GM10847 (cell line): ENCODE results near the gene CACNB1.

Experiments
- POLR2A ChIP-seq: IDR thresholded peaks from 2 replicates; pipeline ENCODE4 v1.6.1; 2011; ENCODE audit not compliant: insufficient read length; ENCODE audit errors: extremely low read depth

Gene CACNB1

DNA sequence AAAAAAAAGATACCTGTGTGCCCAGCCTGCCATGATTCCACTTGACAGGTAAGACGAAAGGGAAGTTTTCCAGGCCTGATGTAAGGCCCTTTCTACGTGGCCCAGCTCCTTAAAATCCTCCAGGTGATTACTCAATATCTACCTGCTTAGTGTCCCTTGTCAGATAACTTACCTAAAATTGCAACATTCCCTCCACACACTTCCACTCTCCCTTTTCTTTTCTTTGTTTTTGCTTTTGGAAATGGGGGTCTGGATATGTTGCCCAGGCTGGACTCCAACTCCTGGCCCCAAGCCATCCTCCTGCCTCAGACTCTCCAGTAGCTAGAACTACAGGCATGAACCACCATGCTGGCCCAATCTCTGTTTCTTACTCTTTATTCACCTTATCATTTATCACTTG, 38.8 kb downstream of the CACNB1 start:
- TF ChIP-seq POLR2A, result no peak

DNA sequence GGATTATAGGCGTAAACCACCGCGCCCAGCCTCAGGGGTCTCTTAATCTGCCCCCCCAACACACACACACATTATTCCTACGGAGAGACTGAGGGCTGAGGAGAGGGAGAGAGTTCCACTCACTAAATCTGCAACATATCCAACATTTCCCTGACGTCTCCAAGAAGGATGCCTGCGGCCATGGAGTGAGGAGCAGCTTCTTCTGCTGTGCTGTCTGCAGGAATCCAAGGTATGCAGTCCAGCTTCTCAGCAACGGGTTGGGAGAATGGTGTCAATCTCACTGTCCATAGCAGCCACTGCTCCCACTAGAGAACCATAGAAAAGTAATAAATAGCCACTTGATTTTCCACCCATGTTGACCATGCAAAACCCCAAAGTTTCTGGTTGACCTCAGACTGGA, 41.0 kb downstream of the CACNB1 start:
- no peak for TF ChIP-seq POLR2A

DNA sequence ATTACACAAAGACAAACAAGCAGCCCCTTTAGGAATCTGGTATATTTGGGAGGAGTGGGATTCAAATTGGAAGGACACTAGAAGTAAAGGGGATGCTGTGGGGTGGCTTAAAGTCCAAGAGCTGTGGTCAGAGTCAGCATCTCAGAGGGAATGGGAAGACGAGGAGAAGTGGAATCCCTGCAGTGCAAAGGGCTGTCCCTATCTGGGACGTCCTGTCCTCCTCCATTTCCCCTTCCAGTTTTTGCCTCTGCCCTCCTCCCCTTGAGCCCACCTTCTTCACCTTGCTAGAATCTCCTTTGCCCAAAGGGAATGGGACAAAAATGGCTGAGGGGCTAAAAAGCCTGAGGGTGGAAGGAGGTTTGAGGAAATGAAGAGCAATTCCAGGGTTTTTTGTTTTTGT, 41.8 kb downstream of the CACNB1 start:
- TF ChIP-seq POLR2A, result no peak

DNA sequence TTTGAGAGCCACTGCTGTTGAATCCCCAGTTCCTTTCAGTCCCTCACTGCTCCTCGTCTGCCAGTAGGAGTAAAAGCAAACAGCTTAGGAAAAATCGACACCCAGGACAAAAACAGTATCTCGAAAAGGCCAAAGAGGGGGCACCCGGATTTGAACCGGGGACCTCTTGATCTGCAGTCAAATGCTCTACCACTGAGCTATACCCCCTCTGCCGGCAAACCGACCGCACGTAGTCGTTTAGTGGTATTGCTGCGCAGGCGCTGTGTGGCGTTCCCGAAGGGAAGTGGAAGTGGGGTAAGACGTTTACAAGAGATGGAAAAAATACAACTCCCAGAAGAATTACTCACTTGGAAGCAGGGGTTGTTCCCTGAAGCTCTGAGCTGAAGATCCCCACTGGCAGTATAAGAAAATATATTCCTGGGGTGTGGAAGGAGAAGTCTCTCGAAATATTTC, 43.8 kb downstream of the CACNB1 start:
- no peak for TF ChIP-seq POLR2A

DNA sequence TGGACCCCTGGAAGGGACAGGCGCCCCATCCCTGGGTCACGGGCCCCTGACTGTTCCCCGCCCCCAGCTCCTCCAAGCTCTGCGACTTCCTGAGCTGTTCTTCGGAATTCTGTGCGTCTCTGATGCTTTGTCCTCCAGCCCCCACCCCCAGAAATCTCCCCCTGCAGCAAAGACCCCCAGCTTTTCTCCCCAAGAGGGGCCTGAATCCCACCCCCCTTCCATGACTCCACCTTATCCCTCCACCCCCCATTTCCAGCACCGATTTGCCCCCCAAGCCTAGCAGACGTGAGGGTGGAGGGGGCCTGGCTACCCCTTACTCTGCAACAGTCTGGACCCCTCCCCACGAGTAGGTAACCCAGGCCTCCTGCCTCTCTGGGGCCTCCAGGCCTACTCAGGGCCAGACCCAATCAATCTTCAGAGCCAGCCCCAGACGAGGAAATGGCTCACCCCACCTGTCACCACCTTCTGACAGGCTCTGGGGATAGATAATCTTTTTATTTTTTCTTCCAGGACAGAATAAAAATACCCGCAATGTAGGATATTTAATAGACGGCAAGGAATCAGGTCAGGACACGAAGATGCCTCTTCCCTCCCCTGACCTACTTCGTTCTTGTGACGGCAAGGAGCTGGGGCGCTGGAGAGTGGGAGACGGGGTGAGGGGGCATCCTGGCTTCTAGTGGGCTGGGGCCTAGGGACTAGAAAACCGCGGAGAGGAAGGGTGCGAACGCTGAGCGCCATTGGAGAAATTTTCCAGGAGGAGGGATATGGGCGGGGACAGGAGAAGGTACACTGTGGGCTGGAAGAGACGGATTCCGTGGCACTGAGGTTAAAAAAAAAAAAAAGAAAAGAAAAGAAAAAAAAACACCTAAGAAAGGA, 45.3 kb downstream of the CACNB1 start:
- TF ChIP-seq POLR2A, result no peak

DNA sequence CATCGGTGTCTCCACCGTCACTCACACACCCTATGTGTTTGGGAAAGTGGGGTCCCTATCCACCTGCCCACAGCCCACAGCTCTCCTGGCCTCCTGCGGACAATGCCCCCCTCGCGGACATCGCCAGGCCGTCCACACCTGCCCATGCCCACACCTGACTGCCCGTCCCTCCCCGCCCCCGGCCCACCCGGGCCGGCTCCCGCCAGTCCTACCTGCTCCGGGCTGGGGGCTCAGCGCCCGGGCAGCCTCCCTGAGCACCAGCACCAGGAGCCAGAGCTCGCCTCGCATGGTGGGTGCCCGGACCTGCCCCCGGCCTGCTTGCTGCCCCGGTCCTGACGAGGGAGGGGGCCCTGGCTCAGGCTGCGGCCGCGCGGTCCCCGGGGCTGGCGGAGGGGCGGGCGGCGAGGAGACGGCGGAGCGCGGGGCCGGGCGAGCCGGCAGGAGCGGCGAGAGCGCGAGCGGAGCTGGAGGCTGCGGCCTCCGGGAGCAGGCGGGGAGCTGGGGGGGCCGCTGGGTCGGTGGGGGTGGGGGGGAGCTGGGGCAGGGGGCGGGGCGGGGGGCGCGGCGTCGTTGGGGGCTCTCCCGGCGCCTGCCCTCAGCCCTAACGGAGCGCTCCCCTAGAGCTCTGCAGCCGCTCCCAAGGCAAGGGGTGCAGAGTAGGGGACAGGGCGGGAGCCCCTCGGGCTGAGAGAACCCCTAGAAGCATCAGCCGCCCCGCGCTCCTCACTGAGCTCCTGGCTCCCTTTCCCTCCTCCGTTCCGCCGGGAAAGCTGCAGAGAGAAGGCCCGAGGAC, 46.1 kb downstream of the CACNB1 start, which contains the start of gene PLXDC1:
PLXDC1 (minus strand) TSS at position 488 of the 793 bp plus-strand sequence; CDS start at position 288, 200 bp downstream.
- no peak for TF ChIP-seq POLR2A

DNA sequence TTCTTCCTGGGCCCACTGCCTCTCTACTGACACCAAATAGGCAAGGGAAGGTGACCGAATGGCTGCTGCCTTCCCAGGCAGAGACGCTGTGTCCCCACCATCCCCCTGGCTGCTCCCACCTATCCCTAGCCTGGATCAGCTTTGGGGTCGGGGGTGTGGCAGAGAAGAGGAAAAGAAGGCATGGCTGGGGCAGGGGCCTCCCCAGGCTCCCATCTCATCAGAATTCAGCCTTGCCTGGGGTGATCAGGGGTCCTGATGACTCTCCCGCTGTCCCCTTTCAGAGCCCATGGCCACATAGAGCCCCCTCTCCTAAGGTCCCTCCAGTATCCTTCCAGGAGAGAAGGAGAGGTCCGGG, 46.7 kb downstream of the CACNB1 start:
- TF ChIP-seq POLR2A, result no peak

DNA sequence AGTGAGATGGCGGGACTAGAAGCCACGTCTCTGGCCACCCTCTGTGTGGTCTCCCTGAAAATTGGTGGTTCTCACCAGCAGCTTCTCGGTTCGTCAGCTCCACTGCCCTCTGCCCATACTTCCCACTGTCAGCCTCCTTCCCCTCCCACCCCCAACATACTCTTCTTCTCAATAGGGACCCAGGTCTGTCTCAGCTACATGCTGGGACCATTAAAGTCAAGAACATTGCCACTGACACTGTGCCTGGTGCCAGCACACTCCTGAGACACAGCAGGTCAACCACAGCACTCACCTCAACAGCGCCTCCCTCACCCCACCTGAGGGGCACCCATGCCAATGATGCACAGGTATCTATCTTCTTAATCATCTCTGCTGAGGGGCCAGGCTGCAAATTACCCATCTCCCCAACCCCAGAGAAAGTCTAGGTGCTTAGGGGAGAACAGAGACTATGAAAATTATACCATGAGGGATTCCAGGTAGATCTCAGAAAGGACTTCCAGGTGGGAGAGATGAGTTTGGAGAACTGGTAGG, 47.3 kb downstream of the CACNB1 start:
- TF ChIP-seq POLR2A, result no peak

DNA sequence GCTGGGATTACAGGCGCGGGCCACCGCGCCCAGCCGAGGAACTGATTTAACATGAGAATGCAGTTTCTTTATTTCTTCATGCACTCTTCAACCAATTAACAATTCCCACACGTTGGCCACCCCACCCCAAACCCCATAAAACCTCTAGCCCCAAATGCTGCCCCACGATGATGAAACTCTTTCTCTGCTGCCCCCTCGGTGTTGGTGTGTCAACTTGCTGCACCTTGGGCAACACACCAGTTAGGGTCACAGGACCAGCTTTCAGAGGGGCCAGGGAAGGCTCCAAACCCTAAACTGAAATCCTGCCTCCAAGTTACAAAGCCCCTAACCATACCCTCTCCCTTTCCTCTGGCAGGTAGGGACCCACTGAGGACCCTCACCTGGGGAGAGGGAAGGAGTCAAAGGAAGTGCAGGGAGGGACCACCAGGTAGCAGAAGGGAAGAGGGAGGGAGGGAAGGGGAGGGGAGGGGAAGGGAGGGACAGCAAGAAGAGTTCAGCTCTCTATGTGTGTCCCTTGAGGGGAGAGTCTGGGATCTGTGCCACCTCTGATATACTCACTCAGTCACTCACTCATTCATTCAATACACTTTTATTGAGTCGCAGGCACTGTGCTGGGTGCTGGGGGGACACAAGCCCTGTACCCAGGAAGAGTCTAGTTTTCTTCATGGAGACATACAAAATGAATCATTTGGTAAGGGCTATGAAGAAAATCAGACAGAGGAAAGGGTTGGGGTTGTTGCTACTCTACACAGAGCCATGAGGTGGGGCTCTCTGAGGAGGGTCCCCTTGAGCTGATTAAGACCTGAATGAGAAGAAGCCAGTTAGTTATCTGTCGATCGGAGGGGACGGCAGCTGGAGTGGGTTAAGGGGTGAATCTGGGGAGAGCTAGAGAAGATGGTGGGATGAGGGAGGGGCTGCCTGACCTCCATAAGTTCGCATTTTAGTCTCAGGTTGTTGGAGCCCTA, 50.0 kb downstream of the CACNB1 start:
- TF ChIP-seq POLR2A, result no peak

DNA sequence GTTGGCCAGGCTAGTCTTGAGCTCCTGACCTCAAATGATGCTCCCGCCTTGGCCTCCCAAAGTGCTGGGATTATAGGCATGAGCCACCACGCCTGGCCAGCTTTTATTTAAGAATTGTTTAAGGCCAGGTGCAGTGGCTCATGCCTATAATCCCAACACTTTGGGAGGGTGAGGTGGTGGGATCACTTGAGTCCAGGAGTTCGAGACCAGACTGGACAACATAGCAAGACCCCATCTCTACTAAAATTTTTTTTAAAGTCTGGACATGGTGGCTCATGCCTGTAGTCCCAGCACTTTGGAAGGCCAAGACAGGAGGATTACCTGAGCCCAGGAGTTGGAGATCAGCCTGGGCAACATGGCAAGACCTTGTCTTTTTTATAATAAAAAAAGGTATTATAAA, 51.2 kb downstream of the CACNB1 start:
- no peak for TF ChIP-seq POLR2A

DNA sequence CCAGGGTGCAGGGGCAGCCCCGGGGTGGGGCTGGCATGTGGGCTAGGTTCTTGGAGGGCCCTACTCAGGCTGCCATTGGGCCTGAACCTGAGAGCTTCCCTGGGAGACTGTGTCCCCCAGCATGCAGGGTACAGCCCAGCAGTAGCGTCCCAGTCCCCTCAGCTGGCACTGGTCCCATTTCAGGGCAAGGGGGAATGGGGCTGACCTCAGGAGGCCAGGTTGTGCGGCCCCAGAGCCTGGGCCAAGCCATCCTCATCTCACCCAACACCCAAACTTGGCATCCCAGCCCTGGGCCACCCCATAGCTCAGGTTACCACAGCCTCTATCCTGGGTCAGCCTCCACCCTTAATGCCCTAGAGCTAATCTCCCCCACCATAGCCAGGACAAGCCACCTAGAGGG, 52.3 kb downstream of the CACNB1 start:
- no peak for TF ChIP-seq POLR2A

DNA sequence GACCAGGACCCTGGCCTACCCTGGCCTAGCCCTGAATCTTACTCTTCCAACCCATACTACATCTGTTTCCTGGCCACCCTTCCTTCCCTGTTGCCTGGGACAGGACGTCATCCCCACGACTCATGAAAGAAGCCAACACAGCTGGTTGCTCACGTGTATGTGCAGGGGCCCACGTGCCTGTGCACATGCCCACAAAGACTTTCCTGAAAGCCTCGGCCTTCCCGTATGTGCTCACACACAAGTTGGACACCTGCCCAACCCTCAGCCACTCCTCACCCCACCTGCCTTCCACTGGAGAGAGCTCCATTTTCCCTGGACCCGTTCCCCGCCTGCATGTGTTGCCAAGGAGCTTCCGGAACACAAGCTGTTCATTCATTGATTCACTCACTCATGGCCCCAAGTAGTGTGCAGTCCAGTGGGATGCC, 53.0 kb downstream of the CACNB1 start:
- TF ChIP-seq POLR2A, result no peak

DNA sequence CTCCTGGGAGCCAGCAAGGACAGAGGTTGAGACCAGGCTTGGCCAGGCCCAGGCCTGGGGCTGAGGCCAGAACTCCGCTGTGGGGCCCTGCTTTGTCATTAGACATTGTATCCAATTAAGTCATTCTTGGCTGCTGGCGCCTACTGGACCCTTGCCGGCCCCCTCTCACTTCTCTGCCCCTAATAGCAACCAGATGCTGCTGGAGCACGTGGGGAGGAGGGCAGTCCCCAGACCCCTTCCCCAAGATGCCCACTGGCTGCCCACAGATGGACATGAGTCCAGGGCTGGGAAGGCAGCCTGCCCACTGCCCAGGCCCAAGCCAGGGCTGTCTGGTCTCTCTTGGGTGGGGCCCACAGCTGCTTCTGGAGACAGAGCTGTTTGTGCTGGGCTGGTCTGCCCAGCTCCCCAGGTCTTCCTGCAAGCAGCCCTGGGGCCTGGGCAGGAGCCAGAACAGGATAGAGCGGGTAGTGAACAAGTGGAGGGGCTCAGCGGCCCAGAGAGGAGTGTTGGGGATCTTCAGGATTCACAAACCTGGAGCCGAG, 53.8 kb downstream of the CACNB1 start:
- no peak for TF ChIP-seq POLR2A

DNA sequence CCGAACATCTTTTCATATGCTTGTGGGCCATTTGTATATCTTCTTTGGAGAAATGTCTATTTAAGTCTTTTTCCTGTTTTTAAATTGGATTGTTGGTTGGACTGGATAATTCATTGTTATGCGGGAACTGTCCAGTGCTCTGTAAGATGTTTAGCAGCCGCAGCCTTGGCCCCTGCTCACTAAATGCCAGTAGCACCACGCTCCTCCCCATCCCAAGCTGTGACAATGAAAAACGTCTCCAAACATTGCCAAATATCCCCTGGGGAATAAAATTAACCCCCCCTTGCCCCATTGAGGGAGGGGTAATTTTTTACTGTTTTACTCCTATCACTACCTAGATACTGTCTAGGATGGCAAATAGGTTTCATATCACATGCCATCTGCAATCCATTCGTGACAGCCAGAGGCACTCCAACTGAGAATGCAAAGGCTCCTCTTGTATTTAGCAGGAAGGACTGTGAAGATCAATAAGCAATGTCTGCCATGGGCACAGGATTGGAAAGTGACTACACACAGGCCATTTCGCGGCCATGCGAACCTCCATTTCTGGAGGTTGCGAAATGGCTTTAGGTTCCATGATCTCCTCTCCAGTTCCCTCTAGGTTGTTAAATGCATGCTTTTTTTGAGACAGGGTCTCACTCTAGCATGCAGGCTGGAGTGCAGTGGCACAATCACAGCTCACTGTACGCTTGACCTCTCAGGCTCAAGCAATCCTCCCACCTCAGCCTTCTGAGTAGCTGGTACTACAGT, 55.4 kb downstream of the CACNB1 start:
- TF ChIP-seq POLR2A, result no peak
